ENCODE data around the gene FBLN2.
"Not testable (repeated sequence)": the region's sequence is repeated elsewhere in the genome, so short reads cannot be mapped to it uniquely, and the experiment has no call there.

FBLN2 gene

DNA sequence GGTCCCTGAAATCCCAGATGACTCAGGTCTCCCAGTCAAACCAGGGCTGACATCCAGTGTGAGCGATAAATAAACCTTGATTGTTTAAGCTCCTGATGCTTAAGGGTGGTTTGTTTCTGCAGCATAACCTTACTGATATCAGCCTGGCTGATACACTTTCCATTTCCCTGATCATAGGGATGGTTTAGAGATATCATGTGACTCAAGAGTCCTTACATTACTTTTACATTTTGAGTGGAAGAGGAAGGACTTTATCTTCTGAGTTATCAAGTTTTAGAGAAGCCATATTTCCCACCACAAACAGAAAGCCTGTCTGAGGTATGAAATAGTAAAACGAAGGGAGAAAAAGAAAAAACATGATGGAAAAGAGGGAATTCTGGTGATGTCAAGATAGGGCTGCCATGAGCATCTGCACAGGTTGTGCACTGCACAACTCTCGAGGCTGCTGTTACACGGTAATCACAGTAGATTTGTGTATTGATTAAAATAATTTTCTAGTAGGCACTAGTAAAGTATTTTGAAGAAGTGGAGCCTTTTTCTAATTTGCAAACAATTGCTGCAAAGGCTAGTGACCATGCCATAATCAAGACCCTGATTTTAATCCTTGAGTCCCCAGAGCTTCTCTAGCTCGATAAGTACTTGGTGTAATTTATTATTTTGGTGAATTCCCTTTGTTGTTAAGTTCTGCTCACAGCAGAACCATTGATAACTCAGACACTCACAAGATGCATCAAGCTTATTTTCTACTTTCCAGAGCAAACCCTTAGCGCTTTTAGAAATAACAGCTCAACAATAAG is 34.1 kb upstream of the FBLN2 start:
- no peak for DNase-seq

DNA sequence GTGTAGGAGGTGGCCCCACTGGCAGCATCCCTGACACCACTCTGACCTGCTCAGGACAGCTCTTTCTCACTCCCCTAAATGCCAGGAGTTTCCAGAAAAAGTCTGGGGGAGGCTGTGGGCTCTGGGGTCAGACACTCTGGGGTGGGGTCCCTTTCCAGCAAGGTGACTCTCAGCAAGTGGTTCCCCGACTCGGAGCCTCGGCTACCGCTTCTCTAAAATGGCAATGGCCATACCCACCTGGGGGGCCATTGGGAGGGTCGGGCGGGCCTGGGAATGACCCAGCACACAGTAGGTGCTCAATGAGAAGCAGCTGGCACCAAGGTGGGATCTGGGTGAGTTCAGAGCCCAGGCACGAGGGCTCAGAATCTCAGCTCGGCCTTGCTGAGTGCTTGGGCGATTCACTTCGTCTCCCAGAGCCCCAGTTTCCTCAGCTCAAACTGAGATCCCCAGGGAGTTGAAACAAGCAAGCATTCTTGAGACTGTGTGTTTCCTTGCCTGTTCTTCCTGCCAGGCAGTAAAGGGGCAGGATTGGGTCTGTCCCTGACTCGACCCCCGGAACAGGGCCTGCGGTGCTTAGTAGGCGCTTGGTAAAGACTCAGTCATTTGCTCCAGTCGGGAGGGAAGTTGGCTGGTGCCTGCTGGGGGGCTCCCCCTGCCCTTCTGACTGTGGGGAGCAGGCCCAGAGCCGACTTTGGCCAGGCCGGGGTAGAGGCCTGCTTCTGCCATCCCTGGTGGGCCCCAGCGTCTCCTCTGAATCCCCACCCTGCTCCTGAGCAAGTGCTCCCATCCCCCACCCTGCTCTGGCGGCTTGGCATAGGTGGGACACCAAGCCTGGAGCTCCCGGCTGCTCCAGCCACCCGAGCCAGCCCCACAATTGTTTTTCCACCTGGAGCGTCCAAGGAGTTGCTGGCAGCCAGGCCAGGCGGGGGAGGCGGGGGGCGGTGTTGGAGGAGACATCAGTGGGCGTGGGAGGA is 32.9 kb upstream of the FBLN2 start:
- DNase-seq: no peak

DNA sequence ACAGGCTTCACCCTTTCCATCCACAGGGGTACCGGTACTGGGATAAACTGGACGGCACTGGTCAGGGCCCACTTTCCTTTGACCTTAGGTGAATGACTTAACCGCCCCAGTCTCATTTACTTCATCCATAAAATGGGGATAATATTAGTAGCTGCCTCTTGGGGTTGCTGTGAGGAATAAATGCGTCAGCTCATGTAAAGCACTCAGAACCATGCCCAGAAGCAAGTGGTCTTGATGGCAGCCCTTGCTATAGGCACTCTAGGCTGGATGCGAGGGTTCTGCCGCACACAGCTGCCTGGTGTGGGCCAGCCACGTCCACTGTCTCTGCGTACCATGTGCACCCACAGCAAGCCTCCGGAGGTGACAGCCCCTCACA is 32.2 kb upstream of the FBLN2 start:
- no peak for DNase-seq

DNA sequence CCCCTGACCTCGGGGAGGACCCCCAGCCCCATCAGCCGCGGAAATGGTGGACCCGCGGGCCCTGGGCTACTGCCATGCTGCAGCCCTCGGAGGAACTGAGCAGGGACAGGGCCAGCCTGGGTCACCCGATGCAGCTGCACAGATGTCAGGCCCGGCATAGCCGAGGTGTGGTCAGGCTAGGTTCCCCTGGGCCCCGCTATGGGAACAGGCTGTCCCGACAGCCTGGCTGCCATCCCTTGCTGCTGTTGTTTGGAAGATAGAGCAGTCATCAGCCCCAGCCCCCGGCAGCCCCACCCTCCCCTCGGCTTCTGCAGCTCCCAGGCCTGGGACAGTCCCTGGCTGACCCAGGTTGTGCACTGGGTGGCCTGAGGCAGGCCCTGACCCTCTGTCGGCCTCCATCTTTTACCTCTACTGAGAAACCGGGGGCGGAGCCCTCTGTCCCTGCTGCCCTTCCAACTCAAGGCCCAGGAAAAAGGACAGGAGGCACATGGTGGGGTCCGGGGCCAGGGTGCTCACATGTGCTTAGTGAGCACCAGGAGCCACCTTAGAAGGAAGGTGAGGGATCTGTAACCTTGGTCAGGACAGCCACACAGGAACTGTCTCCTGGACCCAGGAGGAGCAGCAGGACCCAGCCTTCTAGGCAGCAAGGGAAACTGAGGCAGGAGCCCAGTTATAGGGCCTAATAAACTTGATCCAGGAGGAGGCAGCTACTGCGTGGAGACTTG is 31.5 kb upstream of the FBLN2 start:
- no peak for DNase-seq

DNA sequence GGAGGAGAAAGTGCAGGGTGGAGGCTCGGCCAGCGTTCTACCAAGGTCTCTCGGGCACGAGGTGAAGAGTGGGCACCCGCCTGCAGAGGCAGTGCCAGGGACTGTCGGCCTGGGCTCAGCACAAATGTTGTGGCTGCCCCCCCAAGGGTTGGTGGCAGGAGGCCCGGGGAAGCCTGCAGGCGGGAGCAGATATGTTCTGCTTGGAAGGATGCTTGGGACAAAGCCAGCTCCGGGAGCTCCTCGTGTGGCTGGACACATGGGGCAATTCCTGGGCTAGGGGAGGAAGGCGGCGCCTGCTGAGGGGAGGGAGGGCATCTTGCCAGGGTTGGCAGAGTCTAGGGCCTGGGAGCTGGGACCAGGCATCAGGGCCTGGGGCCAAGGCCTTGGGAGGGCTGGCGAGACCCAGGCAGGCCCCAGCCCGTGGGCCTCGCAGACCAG is 30.4 kb upstream of the FBLN2 start:
- DNase-seq: no peak

DNA sequence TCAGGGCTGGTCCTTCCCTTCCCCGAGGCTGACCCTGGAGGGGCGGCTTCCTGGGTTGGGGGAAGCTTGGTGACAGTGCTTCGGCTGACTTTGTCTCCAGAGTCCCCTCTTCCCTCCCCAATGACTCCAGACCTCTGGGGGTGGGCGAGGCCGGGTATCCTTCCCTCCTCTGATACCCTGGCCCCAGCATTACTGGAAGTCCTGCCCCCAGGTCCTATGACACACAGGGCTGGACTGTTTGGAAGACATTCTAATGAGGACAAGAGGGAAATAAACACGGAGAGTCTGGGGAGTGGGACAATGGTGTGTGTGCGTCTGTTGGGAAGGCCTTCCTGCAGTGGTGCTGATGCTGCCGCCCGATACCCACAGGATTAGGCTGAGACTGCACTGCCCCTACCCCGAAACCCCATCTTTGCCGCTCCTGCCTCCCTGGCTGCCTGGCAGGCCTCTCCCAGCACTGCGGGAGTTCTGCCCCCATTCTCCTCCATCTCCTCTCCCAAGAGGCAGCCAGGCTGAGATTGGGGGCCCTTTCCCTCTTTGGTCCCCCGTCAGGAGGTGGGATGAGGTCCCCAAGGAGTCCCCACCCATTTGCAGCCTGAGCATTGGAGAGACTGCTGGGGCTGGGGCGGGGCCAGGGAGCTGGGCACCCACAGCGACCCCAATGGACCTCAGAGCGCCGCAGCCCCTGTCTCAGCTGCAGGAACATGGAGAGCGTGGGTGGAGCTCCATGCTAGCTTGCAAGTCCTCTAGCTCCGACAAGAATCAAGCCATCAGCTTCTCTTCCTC is 29.7 kb upstream of the FBLN2 start:
- DNase-seq: no peak

DNA sequence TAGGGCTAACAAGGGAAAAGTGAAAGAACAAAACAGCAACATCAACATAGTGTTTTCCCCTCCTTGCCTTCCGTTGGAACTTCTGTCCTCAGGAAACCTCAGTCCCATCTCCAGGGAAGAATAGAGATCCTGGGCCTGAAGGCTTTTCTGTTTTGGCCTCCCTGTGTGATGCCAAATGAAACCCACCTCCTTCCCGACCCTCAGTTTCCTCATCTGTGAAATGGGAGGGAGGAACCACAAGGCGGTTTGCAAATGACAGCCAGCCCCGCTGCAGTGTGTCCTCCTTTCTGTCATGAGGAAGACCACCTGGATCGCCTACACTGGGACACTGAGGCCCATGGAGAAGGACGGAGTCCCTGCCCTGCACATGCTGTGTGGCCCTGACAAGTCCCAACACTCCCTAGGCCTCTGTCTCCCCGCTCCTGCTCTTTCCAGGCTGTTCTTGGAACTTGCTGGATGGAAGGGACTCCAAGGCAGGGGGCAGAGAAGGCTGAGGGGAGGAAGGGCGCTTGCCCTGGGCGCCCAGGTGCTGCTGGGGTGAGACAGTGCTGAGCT is 28.5 kb upstream of the FBLN2 start:
- DNase-seq: no peak

DNA sequence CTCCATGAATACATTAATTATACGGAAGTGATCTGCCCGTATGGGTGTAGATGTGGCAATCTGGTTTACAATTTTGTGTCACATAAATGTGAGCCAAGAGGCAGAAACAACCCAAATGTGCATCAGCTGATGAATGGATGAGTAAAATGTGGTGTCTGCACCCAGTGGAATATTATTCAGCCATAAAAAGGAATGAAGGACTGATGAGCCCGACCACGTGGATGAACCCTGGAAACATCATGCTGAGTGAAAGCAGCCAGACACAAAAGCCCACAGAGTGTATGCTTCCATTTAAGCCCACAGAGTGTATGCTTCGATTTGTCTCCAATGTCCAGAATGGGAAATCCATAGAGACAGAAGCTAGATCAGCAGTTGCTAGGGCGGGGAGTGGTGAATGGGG is 27.6 kb upstream of the FBLN2 start:
- no peak for DNase-seq

DNA sequence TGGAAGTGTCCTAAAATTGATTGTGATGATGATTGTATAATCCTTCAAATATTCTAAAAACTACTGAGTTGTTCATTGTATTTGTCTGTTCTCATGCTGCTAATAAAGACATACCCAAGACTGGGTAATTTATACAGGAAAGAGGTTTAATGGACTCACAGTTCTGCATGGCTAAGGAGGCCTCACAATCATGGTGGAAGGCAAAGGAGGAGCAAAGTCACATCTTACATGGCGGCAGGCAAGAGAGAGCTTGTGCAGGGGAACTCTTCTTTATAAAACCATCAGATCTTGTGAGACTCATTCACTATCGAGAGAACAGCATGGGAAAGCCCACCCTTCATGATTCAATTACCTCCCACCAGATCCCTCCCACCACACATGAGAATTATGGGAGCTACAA is 27.2 kb upstream of the FBLN2 start:
- DNase-seq: not testable (repeated sequence)

DNA sequence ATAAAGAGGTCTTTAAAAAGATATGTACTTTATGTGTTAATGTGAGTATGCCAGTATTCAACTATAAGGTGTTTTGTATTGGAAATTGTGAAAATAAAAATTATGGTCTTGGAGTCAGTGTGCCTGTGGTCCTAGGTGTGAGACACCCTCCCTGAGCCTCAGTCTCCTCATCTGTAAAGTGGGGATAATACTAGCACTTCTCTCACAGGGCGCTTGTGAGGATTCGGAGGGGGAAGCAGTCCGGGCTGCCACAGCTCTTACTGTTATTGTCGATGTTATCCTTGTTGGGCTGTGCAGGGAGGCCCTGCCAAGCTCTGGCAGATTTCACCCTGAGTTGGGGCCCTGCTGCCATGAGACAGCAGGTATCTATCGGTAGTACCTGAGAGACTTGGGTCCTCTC is 26.7 kb upstream of the FBLN2 start:
- DNase-seq: no peak

DNA sequence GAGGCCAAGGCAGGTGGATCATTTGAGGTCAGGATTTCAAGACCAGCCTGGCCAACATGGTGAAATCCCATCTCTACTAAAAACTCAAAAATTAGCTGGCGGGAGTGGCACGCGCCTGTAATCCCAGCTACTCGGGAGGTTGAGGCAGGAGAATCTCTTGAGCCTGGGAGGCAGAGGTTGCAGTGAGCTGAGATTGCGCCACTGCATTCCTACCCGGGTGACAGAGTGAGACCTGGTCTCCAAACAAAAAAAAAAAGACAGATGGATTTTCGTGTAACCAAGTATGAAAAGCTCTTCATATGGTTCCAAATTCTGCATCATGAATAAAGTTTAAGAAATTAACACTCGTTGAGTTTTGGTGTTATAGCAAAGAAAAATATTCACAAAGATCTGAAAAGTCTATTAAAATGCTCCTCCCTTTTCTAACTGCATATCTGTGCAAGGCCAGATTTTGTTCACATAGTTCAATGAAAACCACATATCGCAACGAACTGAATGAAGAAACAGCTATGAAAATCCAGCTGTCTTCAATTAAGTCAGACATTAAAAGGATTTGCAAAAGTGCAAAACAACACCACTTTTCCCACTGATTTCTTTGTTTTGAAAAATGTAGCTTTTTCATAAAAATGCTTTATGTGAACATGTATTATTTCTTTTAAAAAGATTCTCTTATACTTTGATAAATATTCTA is 23.8 kb upstream of the FBLN2 start:
- DNase-seq: no peak

DNA sequence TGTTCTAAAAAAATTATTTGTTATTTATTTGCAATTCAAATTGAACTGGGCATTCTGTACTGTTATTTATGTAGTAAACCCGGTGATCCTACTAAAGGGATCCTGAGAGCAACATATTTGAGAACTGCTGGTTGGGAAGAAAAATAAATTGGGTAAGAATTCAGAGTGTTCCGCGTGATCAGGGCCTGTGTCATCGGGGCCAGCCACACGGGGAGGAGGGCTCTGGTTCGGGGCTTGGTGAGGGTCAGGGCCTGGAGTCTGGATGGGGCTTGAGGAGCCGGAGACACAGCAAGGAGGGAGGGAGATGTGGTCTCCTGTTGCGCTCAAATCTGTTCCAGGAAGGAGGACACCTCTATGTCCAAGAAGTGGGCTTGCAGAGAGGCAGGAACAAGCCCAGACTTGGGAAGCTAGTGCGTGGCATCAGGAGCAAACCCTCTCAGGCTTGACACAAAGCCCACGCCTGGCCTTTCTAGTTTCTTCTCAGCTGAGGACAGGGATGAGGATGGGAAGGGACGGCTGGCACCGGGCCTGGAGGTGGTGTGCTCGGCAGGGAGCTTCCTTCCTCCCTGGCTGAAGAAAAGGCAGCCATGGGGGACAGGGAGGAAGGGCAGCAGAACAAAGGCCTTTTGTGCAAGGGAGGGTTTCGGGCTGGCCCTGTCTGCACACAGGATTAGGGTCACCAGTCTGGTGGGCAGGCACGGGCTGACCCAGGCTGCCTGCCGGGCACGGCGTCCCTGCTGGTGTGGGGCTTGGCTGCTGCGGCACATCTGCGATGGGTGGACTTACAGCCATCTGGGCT is 22.9 kb upstream of the FBLN2 start:
- DNase-seq: no peak

DNA sequence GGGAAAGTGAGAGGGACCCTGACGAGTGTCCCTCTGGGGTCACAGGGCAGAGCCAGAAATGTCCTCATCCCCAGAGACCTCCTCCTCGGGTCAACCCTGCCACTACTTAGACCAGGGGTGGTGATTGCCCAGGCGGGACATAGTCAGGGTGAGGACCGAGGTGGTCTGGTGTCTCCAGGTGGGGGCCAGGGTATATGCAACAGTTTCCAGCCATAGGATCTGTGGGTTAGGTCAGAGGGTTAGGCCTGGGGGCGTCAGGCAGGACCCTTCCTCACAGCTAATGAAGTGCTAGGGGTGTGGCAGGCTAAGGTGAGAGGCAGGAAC is 22.3 kb upstream of the FBLN2 start:
- no peak for DNase-seq

DNA sequence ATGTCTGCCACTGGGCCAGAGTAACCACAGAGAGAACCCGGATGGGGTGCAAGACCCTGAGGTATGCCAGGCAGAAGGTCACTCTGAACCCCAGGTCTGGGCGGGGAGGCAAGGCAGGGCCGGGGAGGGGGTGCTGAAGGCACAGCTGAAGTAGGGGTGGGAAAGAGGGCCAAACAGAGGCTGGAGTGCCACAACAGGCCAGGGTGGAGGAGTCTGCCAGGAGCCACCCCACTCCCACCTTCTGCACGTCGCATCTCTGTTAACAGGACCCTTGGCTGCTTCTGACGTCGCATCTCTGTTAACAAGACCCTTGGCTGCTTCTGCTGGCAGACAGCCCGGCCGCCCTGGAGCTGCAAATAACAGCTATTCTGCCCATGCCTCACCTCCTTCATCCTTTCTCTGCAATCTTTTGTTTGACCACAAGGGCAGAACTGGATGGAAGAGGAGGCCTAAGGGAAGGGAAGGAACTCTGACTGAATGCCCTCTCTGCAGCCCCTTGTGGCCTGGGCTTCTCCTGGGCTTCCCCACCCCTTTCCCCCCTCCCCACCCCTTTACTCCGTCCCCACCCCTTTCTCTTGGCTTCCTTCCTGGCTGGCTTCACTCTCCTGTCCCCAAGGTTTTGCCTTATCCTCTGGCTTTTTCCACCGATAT is 20.6 kb upstream of the FBLN2 start:
- DNase-seq: no peak

DNA sequence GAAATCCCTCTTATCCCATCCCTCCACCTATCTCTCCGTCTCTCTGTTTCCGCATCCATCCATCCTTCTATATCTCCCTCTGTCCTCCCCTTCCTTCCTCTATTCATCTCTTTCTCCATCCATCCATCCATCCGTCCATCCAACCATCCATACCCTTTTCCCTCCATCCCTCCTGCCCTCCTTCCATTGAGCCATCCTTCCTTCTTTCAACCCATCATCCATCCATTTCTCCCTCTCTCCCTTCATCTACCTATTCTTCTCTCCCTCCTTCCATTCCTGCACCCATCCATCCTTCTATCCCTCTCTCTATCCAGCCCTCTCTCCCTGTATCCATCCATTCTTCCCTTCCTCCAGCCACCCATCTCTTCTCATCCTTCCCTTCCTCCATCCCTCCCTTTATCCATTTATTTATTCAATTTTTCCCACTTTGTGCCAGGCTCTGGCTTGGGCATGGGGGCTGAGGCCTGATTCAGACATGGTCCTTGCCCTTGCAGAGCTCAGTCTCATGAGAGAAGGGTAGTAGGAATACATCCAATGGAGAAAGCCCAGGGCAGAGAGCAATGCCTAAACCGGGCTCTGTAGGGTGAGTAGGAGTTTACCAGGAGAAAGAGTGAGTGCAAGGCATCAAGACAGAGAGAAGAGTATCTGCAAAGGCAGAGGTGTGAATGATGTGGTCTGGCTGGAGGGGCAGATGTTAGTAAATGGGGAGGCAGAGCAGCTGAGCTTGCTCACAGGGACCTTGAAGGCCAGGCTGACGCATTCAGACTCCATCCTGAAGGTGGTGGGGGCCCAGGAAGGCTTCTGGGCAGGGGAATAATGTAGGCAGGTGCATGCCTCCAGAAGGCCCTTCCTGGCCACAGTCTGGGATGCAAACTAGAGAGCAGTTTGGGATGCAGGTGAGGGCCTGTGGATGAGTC is 19.5 kb upstream of the FBLN2 start:
- DNase-seq: no peak

DNA sequence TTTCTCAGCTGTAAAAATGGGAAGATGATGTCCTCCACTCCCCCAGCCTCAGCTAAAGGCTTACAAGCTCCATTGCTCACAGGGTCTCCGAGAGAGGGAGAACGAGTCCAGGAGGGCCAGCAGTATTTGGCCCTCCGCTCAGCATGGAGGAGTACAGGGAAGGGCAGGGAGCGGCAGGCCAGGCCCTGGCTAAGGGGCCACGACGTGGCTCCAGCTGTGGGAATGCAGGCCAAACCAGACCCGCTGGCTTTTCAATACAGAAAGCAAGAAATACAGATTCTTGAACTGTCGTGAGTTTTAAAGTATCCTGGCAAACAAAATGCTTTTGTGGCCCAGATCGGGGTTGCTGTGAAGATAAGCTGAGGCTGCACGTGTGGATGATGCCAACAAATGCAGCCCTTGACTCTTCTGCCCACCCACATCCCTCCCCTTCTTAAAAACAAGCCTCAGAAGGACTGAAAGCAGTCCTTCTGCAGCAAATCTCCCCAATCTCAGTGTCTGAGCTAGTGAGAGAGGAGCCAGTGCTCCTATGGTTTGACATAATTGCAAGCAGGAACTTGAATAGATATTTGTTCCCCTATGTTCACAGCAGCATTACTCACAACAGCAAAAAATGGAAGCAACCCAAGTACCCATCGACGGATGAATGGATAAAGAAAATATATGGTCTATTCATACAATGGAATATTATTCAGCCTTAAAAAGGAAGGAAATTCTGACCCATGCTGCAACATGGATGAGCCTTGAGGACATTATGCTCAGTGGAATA is 18.5 kb upstream of the FBLN2 start:
- no peak for DNase-seq

DNA sequence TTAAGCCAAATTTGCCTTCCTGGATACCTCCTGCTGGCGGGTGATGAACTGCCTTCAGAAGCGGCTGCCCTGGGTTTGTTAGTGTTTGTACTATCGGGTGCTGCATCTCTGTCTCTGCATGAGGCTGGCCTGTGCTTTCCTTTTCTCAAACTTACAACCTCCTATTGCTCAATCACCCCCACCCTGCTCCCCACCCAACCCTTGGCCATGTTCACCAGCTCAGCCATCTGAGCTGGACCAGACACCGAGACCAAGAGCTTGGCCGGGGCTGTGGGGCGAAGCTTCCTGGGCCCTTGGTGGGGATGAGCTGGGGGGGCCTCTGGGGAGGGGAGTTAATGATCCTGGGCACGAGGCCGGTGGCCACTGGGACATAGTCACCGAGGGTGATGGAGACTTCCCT is 16.8 kb upstream of the FBLN2 start:
- no peak for DNase-seq

DNA sequence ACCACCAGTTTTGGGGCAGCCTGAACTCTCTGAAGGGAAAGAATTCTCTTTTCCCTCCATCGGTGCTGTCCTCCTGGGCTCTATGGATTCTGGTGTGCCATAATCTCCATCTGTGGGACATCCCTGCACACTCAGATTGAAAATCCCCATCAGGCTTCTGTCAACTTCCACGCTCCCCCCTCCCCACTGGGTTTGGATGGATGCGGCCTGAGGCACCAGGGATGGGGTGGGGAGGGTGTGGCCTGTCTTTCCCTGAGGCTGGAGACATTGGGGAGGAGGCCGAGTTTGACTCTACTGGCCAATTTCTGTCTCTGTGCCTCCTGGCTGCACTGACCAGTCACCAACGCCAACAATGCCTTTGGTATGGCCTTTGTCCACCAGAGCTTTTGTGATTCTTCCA is 16.3 kb upstream of the FBLN2 start:
- DNase-seq: no peak

Measured in NCI-H1092 (cell line).